Suprapubic skin (tissue), 4 donors: ENCODE results near the gene PRSS27. TPM values are rescaled to one million over a fixed set of nuclear protein-coding genes. Genes with fewer than 3 reads are reported as not detected.

Source experiments
- DNase-seq, 2 donors: peaks; one replicate each; pipeline ENCODE4 v3.0.0-alpha.2; 2019; ENCODE audit warnings: low spot score in 2 of 2
- H3K27ac ChIP-seq: fragments of 200-600 bp; sonication (generic); one replicate; pipeline ENCODE4 v1.5.1; 2019
- H3K27me3 ChIP-seq: fragments of 200-600 bp; sonication (generic); one replicate; pipeline ENCODE4 v1.5.1; 2019
- H3K36me3 ChIP-seq: fragments of 200-600 bp; sonication (generic); one replicate; pipeline ENCODE4 v1.5.1; 2019
- H3K4me1 ChIP-seq: fragments of 200-600 bp; sonication (generic); one replicate; pipeline ENCODE4 v1.5.1; 2019
- H3K4me3 ChIP-seq: fragments of 200-600 bp; sonication (generic); one replicate; pipeline ENCODE4 v1.5.1; 2019; ENCODE audit warnings: mild to moderate bottlenecking
- H3K9me3 ChIP-seq: fragments of 200-600 bp; sonication (generic); one replicate; pipeline ENCODE4 v1.5.1; 2019
- EP300 ChIP-seq: sonication (generic); formaldehyde crosslinking; IDR thresholded peaks from one replicate; pipeline ENCODE4 v1.6.1; 2017; ENCODE audit warnings: antibody characterized with exemption
- POLR2A ChIP-seq, 2 donors: fragments of 450-650 bp; IDR thresholded peaks; one replicate each; pipeline ENCODE4 v1.6.1; 2017; ENCODE audit warnings: antibody characterized with exemption in 2 of 2, mild to moderate bottlenecking in 2 of 2, moderate library complexity in 2 of 2
- POLR2AphosphoS5 ChIP-seq, 3 donors: sonication (generic); formaldehyde crosslinking; IDR thresholded peaks; one replicate each; pipeline ENCODE4 v1.6.1; 2017; ENCODE audit warnings: antibody characterized with exemption in 3 of 3
- WGBS: methylation state at CpG from one replicate; pipeline ENCODE4 v1.1.5; 2018; 5-methylcytosine and 5-hydroxymethylcytosine counted together
- total RNA-seq, 4 donors: library from RNA; depleted of rRNA; stranded (reverse); fragments of >200 nt; gene quantifications; one replicate each; pipeline ENCODE4 v1.1.0, GENCODE V29; 2016
- TF ChIP-seq, protein P1 (sequence below), 2 donors: fragments of 200-600 bp in 1 of 2; fragments of 450-650 bp in 1 of 2; sonication (generic) in 1 of 2; IDR thresholded peaks; one replicate each; pipeline ENCODE4 v1.5.1; 2016 to 2019; ENCODE audit warnings: antibody characterized with exemption in 2 of 2, mild to moderate bottlenecking in 1 of 2, moderate library complexity in 1 of 2

The PRSS27 gene
- total RNA-seq, 4 donors from 2014 or later = 1.6 to 9.5 (median 5.6) TPM

DNA sequence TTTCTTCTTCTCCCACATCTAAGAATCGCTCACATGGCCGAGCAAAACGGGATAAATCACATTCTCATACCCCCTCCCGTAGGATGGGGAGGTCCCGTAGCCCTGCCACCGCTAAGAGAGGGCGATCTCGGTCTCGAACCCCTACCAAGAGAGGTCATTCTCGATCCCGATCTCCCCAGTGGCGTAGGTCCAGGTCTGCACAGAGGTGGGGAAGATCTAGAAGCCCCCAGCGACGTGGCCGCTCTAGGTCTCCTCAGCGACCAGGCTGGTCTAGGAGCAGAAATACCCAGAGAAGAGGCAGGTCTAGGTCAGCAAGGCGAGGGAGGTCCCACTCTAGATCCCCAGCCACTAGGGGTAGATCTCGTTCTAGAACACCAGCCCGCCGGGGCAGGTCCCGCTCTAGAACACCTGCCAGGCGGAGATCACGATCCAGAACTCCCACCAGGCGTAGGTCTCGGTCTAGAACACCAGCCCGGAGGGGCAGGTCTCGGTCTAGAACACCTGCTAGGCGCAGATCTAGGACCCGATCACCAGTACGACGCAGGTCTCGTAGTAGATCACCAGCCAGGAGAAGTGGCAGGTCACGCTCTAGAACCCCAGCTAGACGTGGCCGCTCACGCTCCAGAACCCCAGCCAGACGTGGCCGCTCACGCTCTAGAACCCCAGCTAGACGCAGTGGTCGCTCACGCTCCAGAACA is 42.0 kb upstream of the PRSS27 start:
- TF ChIP-seq POLR2A (IDR thresholded peaks at IDR 0.05) (no peak), POLR2AphosphoS5 (IDR thresholded peaks at IDR 0.05) (no peak), EP300 (no peak)
- TF ChIP-seq, protein P1, sequence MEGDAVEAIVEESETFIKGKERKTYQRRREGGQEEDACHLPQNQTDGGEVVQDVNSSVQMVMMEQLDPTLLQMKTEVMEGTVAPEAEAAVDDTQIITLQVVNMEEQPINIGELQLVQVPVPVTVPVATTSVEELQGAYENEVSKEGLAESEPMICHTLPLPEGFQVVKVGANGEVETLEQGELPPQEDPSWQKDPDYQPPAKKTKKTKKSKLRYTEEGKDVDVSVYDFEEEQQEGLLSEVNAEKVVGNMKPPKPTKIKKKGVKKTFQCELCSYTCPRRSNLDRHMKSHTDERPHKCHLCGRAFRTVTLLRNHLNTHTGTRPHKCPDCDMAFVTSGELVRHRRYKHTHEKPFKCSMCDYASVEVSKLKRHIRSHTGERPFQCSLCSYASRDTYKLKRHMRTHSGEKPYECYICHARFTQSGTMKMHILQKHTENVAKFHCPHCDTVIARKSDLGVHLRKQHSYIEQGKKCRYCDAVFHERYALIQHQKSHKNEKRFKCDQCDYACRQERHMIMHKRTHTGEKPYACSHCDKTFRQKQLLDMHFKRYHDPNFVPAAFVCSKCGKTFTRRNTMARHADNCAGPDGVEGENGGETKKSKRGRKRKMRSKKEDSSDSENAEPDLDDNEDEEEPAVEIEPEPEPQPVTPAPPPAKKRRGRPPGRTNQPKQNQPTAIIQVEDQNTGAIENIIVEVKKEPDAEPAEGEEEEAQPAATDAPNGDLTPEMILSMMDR (IDR thresholded peaks at IDR 0.05) = no peak

DNA sequence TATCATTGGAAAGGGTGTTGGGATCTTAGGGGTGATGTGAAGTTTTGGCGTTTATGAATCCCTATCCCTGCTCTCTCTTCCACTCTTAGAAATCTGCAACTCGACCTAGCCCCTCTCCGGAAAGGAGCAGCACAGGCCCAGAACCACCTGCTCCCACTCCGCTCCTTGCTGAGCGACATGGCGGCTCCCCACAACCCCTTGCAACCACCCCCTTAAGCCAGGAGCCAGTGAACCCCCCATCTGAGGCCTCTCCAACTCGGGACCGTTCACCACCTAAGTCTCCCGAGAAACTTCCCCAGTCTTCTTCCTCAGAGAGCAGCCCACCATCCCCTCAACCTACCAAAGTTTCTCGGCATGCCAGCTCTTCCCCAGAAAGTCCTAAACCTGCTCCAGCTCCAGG is 41.4 kb upstream of the PRSS27 start:
- Histone ChIP-seq H3K27me3 (no peaks in the 10 kb centered on the region), H3K36me3 (peaks cover 97% of the 10 kb centered on the region), H3K9me3 (no peaks in the 10 kb centered on the region), H3K4me1 (peaks cover 8% of the 10 kb centered on the region), H3K4me3 (no peak overlapping the region), H3K27ac (no peak overlapping the region)
- no peak for TF ChIP-seq POLR2A (IDR thresholded peaks at IDR 0.05)
- no peak for TF ChIP-seq POLR2AphosphoS5 (IDR thresholded peaks at IDR 0.05)
- TF ChIP-seq, protein P1 (IDR thresholded peaks at IDR 0.05) = no peak
- TF ChIP-seq EP300 = no peak
- no peak for DNase-seq
- 97% methylated on average over 10 of the region's 10 CpGs for WGBS

More for the DNA sequence above, 42.0 kb upstream of the PRSS27 start:
- DNase-seq = no peak
- no peak overlapping the region for H3K4me3 ChIP-seq
- H3K27ac ChIP-seq = no peak overlapping the region
- peaks cover 97% of the 10 kb centered on the region for H3K36me3 ChIP-seq
- 98% methylated on average over 23 of the region's 42 CpGs for WGBS
- peaks cover 4% of the 10 kb centered on the region for H3K4me1 ChIP-seq
- no peaks in the 10 kb centered on the region for H3K27me3 ChIP-seq
- H3K9me3 ChIP-seq = no peaks in the 10 kb centered on the region

DNA sequence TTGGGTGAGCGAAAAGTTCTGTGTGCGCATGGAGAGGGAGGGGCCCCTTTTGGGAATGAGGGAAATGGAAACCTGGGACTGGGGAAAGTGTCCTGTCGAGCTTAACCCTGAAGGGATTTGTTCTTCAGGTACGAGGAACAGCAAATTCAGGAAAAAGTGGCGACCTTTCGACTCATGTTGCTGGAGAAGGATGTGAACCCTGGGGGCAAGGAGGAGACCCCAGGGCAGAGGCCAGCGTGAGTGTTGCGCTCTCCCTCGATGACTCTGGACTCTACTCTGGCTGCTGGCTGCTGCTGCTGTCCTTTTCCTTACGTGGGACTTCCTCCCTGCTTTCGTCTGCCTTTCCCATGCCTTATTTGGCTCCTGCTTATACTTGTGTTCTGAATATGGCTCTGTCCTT is 37.3 kb upstream of the PRSS27 start:
- H3K9me3 ChIP-seq = no peaks in the 10 kb centered on the region
- no peak overlapping the region for H3K4me3 ChIP-seq
- H3K27me3 ChIP-seq = no peaks in the 10 kb centered on the region
- peaks cover 38% of the 10 kb centered on the region for H3K4me1 ChIP-seq
- WGBS = 71% methylated on average over 11 of the region's 11 CpGs
- DNase-seq = no peak
- peaks cover 60% of the 10 kb centered on the region for H3K36me3 ChIP-seq
- TF ChIP-seq EP300 (no peak), POLR2A (IDR thresholded peaks at IDR 0.05) (no peak), POLR2AphosphoS5 (IDR thresholded peaks at IDR 0.05) (no peak)
- TF ChIP-seq, protein P1 (IDR thresholded peaks at IDR 0.05) = no peak
- no peak overlapping the region for H3K27ac ChIP-seq

DNA sequence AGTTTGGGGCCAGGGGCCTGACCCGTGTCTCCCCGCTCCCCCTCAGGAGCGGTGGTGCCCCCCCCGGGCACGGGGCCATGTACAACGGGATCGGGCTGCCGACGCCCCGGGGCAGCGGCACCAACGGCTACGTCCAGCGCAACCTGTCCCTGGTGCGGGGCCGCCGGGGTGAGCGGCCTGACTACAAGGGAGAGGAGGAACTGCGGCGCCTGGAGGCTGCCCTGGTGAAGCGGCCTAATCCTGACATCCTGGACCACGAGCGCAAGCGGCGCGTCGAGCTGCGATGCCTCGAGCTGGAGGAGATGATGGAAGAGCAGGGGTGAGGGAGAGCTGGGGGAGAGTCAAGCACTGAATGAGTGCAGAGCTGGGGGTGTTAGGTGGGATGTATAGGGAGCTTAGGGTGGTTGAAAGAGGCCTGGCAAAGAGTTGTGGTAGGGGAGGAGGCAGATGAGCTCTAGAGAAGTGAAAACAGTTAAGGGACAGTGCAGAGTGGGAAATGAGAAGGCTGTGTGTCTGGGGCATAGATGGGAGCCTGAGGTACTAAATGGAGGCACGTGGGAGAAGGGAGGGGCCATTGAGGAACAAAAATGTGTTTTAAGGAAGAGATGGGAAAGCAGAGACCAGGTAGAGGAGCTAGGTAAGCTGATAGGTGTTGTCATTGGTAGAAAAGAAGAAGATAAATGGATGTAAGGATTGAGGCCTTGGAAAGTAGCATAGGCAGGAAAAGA is 36.4 kb upstream of the PRSS27 start:
- Histone ChIP-seq H3K4me3 (no peak overlapping the region), H3K27me3 (no peaks in the 10 kb centered on the region), H3K36me3 (peaks cover 51% of the 10 kb centered on the region), H3K4me1 (peaks cover 44% of the 10 kb centered on the region), H3K27ac (no peak overlapping the region), H3K9me3 (no peaks in the 10 kb centered on the region)
- no peak for TF ChIP-seq POLR2A (IDR thresholded peaks at IDR 0.05)
- no peak for TF ChIP-seq POLR2AphosphoS5 (IDR thresholded peaks at IDR 0.05)
- TF ChIP-seq, protein P1 (IDR thresholded peaks at IDR 0.05) = no peak
- TF ChIP-seq EP300 = no peak
- DNase-seq = no peak
- WGBS = 85% methylated on average over 30 of the region's 30 CpGs

DNA sequence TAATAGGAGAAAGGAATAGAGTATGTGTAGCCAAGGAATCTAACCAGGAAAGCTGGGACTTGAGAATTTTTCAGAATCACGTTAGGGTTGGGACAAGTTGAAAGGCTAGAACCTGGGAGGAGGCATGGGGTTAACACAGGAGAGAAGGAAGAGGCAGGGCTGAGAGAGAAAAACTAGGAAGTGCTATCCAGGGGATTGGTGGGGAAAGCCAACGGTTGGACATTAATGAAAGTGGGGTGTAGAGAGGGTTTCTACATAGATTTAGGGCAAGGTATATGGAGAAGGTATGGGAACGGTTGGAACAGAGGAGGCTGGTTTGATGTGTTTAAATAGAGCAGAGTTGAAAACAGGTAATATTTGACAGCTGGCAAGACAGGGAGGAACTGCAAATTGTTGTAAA is 35.1 kb upstream of the PRSS27 start:
- Histone ChIP-seq H3K27me3 (no peaks in the 10 kb centered on the region), H3K4me3 (peak overlapping the region; percentile 58), H3K9me3 (no peaks in the 10 kb centered on the region), H3K36me3 (peaks cover 39% of the 10 kb centered on the region), H3K4me1 (peaks cover 45% of the 10 kb centered on the region), H3K27ac (no peak overlapping the region)
- no peak for DNase-seq
- TF ChIP-seq EP300 = no peak
- TF ChIP-seq POLR2AphosphoS5 (IDR thresholded peaks at IDR 0.05) = no peak
- TF ChIP-seq, protein P1 (IDR thresholded peaks at IDR 0.05) = no peak
- no peak for TF ChIP-seq POLR2A (IDR thresholded peaks at IDR 0.05)
- WGBS = 23% methylated on average over 3 of the region's 3 CpGs
